Measurements from ENCODE around the gene CEP57L1. TPM values are rescaled to one million over a fixed set of nuclear protein-coding genes. Genes with fewer than 3 reads are reported as not detected.

Gene CEP57L1
- total and polyA plus RNA-seq, 10 of the 15 experiments (the other 5 are each of a cell fraction or from before 2014, with no cell fraction given): 12.7 to 30.5 (median 21.9) TPM

- Histone ChIP-seq H3K4me2 (ENCODE audit: control insufficient read depth, insufficient read depth) (peak overlapping the region; percentile 81), H4K20me1 (ENCODE audit: control insufficient read depth, insufficient read depth) (no peaks in the 10 kb centered on the region), H3K27ac (ENCODE audit: control insufficient read depth, insufficient read depth) (no peak overlapping the region), H3K36me3 (ENCODE audit: control insufficient read depth in 2 of 2, insufficient read depth in 2 of 2, low read length in 1 of 2) (no peaks in the 10 kb centered on the region), H3K9me3 (replicated peaks; ENCODE audit: control insufficient read depth, insufficient read depth, low read length) (no peaks in the 10 kb centered on the region), H3K9ac (ENCODE audit: control insufficient read depth, insufficient read depth, low read length) (peak overlapping the region; percentile 91), H3K4me3 (peak overlapping the region; percentile 90), H2AFZ (ENCODE audit: control insufficient read depth, low read depth, low read length) (peak overlapping the region; percentile 100), H3K27me3 (replicated peaks in 1 of 2; ENCODE audit: control insufficient read depth in 2 of 2, insufficient read depth in 2 of 2, low read length in 1 of 2) (no peaks in the 10 kb centered on the region), H3K79me2 (ENCODE audit: control insufficient read depth, insufficient read depth, low read length) (peaks cover 10% of the 10 kb centered on the region), H3K4me1 (ENCODE audit: control insufficient read depth, insufficient read depth, low read length) (no peaks in the 10 kb centered on the region)
- ChIA-PET CTCF (interaction anchor here (1.0 to 1.8 kb wide), 2 partner anchors 20 to 22 kb away, joined by 3 to 5 read pairs; no protein-coding TSS in a partner anchor), RAD21 (ENCODE audit: unreplicated experiment) (interaction anchor here (1.7 kb wide), 1 partner anchor 21 kb away, joined by 4 read pairs; no protein-coding TSS in a partner anchor), POLR2A (interaction anchor here (0.7 to 1.1 kb wide), 3 partner anchors 10 to 384 kb away, joined by 3 to 4 read pairs (median 4); no protein-coding TSS in a partner anchor), SMC1A (ENCODE audit: uncharacterized antibody, unreplicated experiment) (interaction anchor here (0.8 to 3.4 kb wide), 5 partner anchors 9 to 83 kb away, joined by 3 to 24 read pairs (median 4); no protein-coding TSS in a partner anchor)
- WGBS (ENCODE audit: insufficient coverage, insufficient replicate concordance, low lambda C conversion rate, missing lambda C conversion rate): 42% methylated on average over 6 of the region's 6 CpGs
- TF ChIP-seq BACH1 (IDR thresholded peaks at IDR 0.05; ENCODE audit: borderline replicate concordance): no peak
- no peak for TF ChIP-seq TCF12 (IDR thresholded peaks at IDR 0.05; ENCODE audit: low read depth, low read length)
- no peak for TF ChIP-seq USF2 (IDR thresholded peaks at IDR 0.05; ENCODE audit: borderline replicate concordance, low read depth, low read length)
- TF ChIP-seq POLR2AphosphoS5 (IDR thresholded peaks at IDR 0.05; ENCODE audit: low read length): no peak
- TF ChIP-seq RELA (IDR thresholded peaks at IDR 0.05; ENCODE audit: borderline replicate concordance, partially characterized antibody): no peak
- TF ChIP-seq PKNOX1 (IDR thresholded peaks at IDR 0.05): no peak
- TF ChIP-seq RAD21 (IDR thresholded peaks at IDR 0.05; ENCODE audit: insufficient read depth, low read depth, low read length): no peak
- no peak for TF ChIP-seq CEBPB (IDR thresholded peaks at IDR 0.05; ENCODE audit: borderline replicate concordance in 1 of 2, low read depth in 2 of 2, low read length in 2 of 2)
- no peak for TF ChIP-seq USF1 (IDR thresholded peaks at IDR 0.05; ENCODE audit: borderline replicate concordance, extremely low read length, insufficient read depth, low read depth, low read length)
- TF ChIP-seq ZBED1 (IDR thresholded peaks at IDR 0.05; ENCODE audit: borderline replicate concordance): no peak
- no peak for TF ChIP-seq NFIC (IDR thresholded peaks at IDR 0.05; ENCODE audit: low read depth, low read length)
- TF ChIP-seq CHD4 (IDR thresholded peaks at IDR 0.05): no peak
- TF ChIP-seq ZNF24 (IDR thresholded peaks at IDR 0.05): no peak
- TF ChIP-seq CBFB (IDR thresholded peaks at IDR 0.05; ENCODE audit: low read depth): no peak
- no peak for TF ChIP-seq SIX5 (IDR thresholded peaks at IDR 0.05; ENCODE audit: low read depth, low read length, severe bottlenecking)
- TF ChIP-seq BCL11A (IDR thresholded peaks at IDR 0.05; ENCODE audit: low read depth, low read length): no peak
- BruUV-seq (replicated peaks): no TSS peak
- FAIRE-seq: no peak
- no peak for ATAC-seq
- intact Hi-C loops (cut with micrococcal nuclease; ENCODE audit: unreplicated experiment) (loop anchor here (5.0 kb wide), 1 partner anchor 361 kb away; the partner anchor contains the start of gene MICAL1), in situ Hi-C loops (cut with MboI) (loop anchor here (5.0 kb wide), 1 partner anchor 286 kb away; the partner anchor contains the start of gene CD164)
- DNase-seq (ENCODE audit: low read depth, low spot score): no peak
These were observed 901 bp downstream of the CEP57L1 start for GRCh38 chr6:109096208-109096607.
